ENCODE data around the gene BAK1. TPM values are rescaled to one million over a fixed set of nuclear protein-coding genes. Genes with fewer than 3 reads are reported as not detected.

BAK1 gene
- polyA plus RNA-seq, 1 donor (not counting 4 experiments of a cell fraction or from before 2014, with no cell fraction given): 61.1 TPM

GRCh38 chr6:33578164-33578563 lies 1.9 kb downstream of the BAK1 start:
- FAIRE-seq: no peak
- H3K27me3 ChIP-seq (ENCODE audit: control insufficient read depth, extremely low read depth, insufficient read depth, low read length): no peaks in the 10 kb centered on the region
- peak overlapping the region; percentile 81 to 92 (median 90) for H3K4me3 ChIP-seq (ENCODE audit: control insufficient read depth in 2 of 3, extremely low read depth in 1 of 3, insufficient read depth in 2 of 3, low read depth in 1 of 3, low read length in 3 of 3)
- H4K20me1 ChIP-seq (ENCODE audit: control insufficient read depth, extremely low read depth, insufficient read depth, low read length): no peaks in the 10 kb centered on the region
- TF ChIP-seq EZH2 (IDR thresholded peaks at IDR 0.05; ENCODE audit: low read length) (no peak), CTCF (optimal IDR thresholded peaks at IDR 0.05 in 1 of 3, IDR thresholded peaks at IDR 0.05 in 1 of 3, conservative IDR thresholded peaks at IDR 0.05 in 1 of 3; ENCODE audit: extremely low read depth in 1 of 3, insufficient read depth in 2 of 3, low read length in 3 of 3) (no peak)
- H3K4me1 ChIP-seq (ENCODE audit: control insufficient read depth, extremely low read depth, insufficient read depth, low read length): peaks cover 24% of the 10 kb centered on the region
- peaks cover 51% of the 10 kb centered on the region for H3K79me2 ChIP-seq (ENCODE audit: control insufficient read depth, insufficient read depth, low read length)
- no peak for DNase-seq (ENCODE audit: low read depth, low spot score)
- H3K9ac ChIP-seq (ENCODE audit: control insufficient read depth, extremely low read depth, insufficient read depth, low read length): peak overlapping the region; percentile 77
- H3K9me3 ChIP-seq (ENCODE audit: control insufficient read depth, low read depth, low read length): no peaks in the 10 kb centered on the region
- H3K9me1 ChIP-seq (ENCODE audit: control insufficient read depth, extremely low read depth, insufficient read depth, low read length): no peaks in the 10 kb centered on the region
- peak overlapping the region; percentile 92 for H3K4me2 ChIP-seq (ENCODE audit: control insufficient read depth, extremely low read depth, insufficient read depth, low read depth, low read length)
- H2AFZ ChIP-seq (ENCODE audit: control insufficient read depth, low read length): no peak overlapping the region
- dilution Hi-C loops (cut with MboI; ENCODE audit: extremely low pct_ligation_motif_present, low sequenced_read_pairs): no loop called here
- H3K27ac ChIP-seq (ENCODE audit: control insufficient read depth, insufficient read depth, low read length): peak overlapping the region; percentile 87
- peaks cover 28 to 38% of the 10 kb centered on the region in 2 experiments for H3K36me3 ChIP-seq (ENCODE audit: control insufficient read depth in 2 of 2, extremely low read depth in 1 of 2, insufficient read depth in 2 of 2, low read length in 2 of 2)

- H3K9me3 ChIP-seq (ENCODE audit: control insufficient read depth, low read depth, low read length): no peaks in the 10 kb centered on the region
- peak overlapping the region; percentile 92 for H3K4me2 ChIP-seq (ENCODE audit: control insufficient read depth, extremely low read depth, insufficient read depth, low read depth, low read length)
- FAIRE-seq (no peak), DNase-seq (ENCODE audit: low read depth, low spot score) (no peak)
- no peaks in the 10 kb centered on the region for H4K20me1 ChIP-seq (ENCODE audit: control insufficient read depth, extremely low read depth, insufficient read depth, low read length)
- H3K27me3 ChIP-seq (ENCODE audit: control insufficient read depth, extremely low read depth, insufficient read depth, low read length): no peaks in the 10 kb centered on the region
- H3K36me3 ChIP-seq (ENCODE audit: control insufficient read depth in 2 of 2, extremely low read depth in 1 of 2, insufficient read depth in 2 of 2, low read length in 2 of 2): peaks cover 28 to 38% of the 10 kb centered on the region in 2 experiments
- dilution Hi-C loops (cut with MboI; ENCODE audit: extremely low pct_ligation_motif_present, low sequenced_read_pairs): no loop called here
- H3K9me1 ChIP-seq (ENCODE audit: control insufficient read depth, extremely low read depth, insufficient read depth, low read length): no peaks in the 10 kb centered on the region
- no peak overlapping the region for H2AFZ ChIP-seq (ENCODE audit: control insufficient read depth, low read length)
- TF ChIP-seq EZH2 (IDR thresholded peaks at IDR 0.05; ENCODE audit: low read length) (no peak), CTCF (optimal IDR thresholded peaks at IDR 0.05 in 1 of 3, IDR thresholded peaks at IDR 0.05 in 1 of 3, conservative IDR thresholded peaks at IDR 0.05 in 1 of 3; ENCODE audit: extremely low read depth in 1 of 3, insufficient read depth in 2 of 3, low read length in 3 of 3) (no peak)
- H3K27ac ChIP-seq (ENCODE audit: control insufficient read depth, insufficient read depth, low read length): peak overlapping the region; percentile 87
- peak overlapping the region; percentile 81 to 92 (median 90) for H3K4me3 ChIP-seq (ENCODE audit: control insufficient read depth in 2 of 3, extremely low read depth in 1 of 3, insufficient read depth in 2 of 3, low read depth in 1 of 3, low read length in 3 of 3)
- H3K4me1 ChIP-seq (ENCODE audit: control insufficient read depth, extremely low read depth, insufficient read depth, low read length): peaks cover 24% of the 10 kb centered on the region
- peaks cover 51% of the 10 kb centered on the region for H3K79me2 ChIP-seq (ENCODE audit: control insufficient read depth, insufficient read depth, low read length)
- peak overlapping the region; percentile 77 for H3K9ac ChIP-seq (ENCODE audit: control insufficient read depth, extremely low read depth, insufficient read depth, low read length)
Observed at GRCh38 chr6:33577718-33578117, 2.4 kb downstream of the BAK1 start.

Measured in keratinocyte (primary cell).